Small intestine (tissue), 7 donors: ENCODE measurements around the gene ATG9B. TPM values are rescaled to one million over a fixed set of nuclear protein-coding genes. Genes with fewer than 3 reads are reported as not detected.

Experiments used
- DNase-seq, 2 donors: peaks; one replicate each; pipeline versions ENCODE4 v3.0.0 to v3.0.0-alpha.2; 2013
- FAIRE-seq: peaks from 2 replicates; lab custom pipeline; 2012; peaks lifted over from hg19 to GRCh38; lab: Jason Lieb, UNC
- H3K27ac ChIP-seq, 3 donors: one replicate each; pipeline ENCODE4 v1.5.1; 2013; ENCODE audit warnings: low read length in 2 of 3, mild to moderate bottlenecking in 2 of 3, control low read depth in 1 of 3, inconsistent platforms in 1 of 3, low read depth in 1 of 3, moderate library complexity in 1 of 3
- H3K27me3 ChIP-seq, 3 donors: one replicate each; pipeline ENCODE4 v1.6.1; 2013; ENCODE audit warnings: low read length in 3 of 3, inconsistent platforms in 1 of 3; ENCODE audit not compliant: control insufficient read depth in 3 of 3, insufficient read depth in 3 of 3
- H3K36me3 ChIP-seq, 3 donors: one replicate each; pipeline ENCODE4 v1.6.1; 2013; ENCODE audit warnings: low read length in 3 of 3, inconsistent platforms in 1 of 3, low read depth in 1 of 3, mild to moderate bottlenecking in 1 of 3, moderate library complexity in 1 of 3; ENCODE audit not compliant: control insufficient read depth in 3 of 3, insufficient read depth in 2 of 3
- H3K4me1 ChIP-seq, 3 donors: one replicate each; pipeline ENCODE4 v1.6.1; 2013; ENCODE audit warnings: low read length in 2 of 3, inconsistent platforms in 1 of 3, low read depth in 1 of 3, mild to moderate bottlenecking in 1 of 3, moderate library complexity in 1 of 3; ENCODE audit not compliant: control insufficient read depth in 3 of 3, insufficient read depth in 2 of 3
- H3K4me3 ChIP-seq, 3 donors: one replicate each; pipeline ENCODE4 v1.5.1; 2013; ENCODE audit warnings: low read length in 3 of 3, control low read depth in 1 of 3, inconsistent platforms in 1 of 3, low read depth in 1 of 3, mild to moderate bottlenecking in 1 of 3, moderate library complexity in 1 of 3
- H3K9me3 ChIP-seq, 2 donors: one replicate each; pipeline ENCODE4 v1.6.1; 2013; ENCODE audit warnings: low read depth in 1 of 2, low read length in 1 of 2; ENCODE audit not compliant: control insufficient read depth in 2 of 2, insufficient read depth in 1 of 2
- WGBS, 3 donors: extraction: QIAGEN DNeasy Blood & Tissue Kit; methylation state at CpG; one replicate each; pipeline ENCODE4 v1.1.7; 2013; 5-methylcytosine and 5-hydroxymethylcytosine counted together
- polyA plus RNA-seq, 4 donors: library from polyadenylated mRNA; stranded (reverse) in 3 of 4; unstranded in 1 of 4; fragments of 200-250 nt in 3 of 4; fragments of 120-200 nt in 1 of 4; gene quantifications; one replicate each; pipeline versions ENCODE4 v1.2.1 to v1.2.3, GENCODE V29; 2013
- donor health status: healthy with polysubstance abuse.
- donor health status: control.
- donor health status: control.
- donor health status: Bipolar disorder and iron deficiency.
- donor health status: healthy.

Gene ATG9B
- polyA plus RNA-seq, 4 donors = 0.22 to 1.6 (median 0.77) TPM

- FAIRE-seq (no peak), DNase-seq (peak in 1 of 2 donors; percentile 60)
- no peaks in the 10 kb centered on the region for H3K36me3 ChIP-seq
- no peaks in the 10 kb centered on the region for H3K27me3 ChIP-seq
- peaks cover 0 to 17% of the 10 kb centered on the region in 2 donors for H3K9me3 ChIP-seq
- H3K27ac ChIP-seq = no peak overlapping the region
- 39 to 44% (median 40%) methylated on average over 13 to 15 of the region's 15 CpGs for WGBS, 3 donors
- peaks cover 0 to 14% (median 0%) of the 10 kb centered on the region in 3 donors for H3K4me1 ChIP-seq
- H3K4me3 ChIP-seq = no peak overlapping the region
Measured at GRCh38 chr7:150994141-150994837, 30.0 kb downstream of the ATG9B start.

GRCh38 chr7:150993511-150993910 lies 30.8 kb downstream of the ATG9B start:
- Histone ChIP-seq H3K4me1 (peaks cover 0 to 20% (median 0%) of the 10 kb centered on the region in 3 donors), H3K9me3 (peaks cover 0 to 17% of the 10 kb centered on the region in 2 donors), H3K4me3 (no peak overlapping the region), H3K36me3 (no peaks in the 10 kb centered on the region), H3K27me3 (no peaks in the 10 kb centered on the region), H3K27ac (peak overlapping the region in 1 of 3 donors; percentile 3)
- WGBS, 3 donors = 83 to 97% (median 90%) methylated on average over 14 of the region's 14 CpGs
- DNase-seq = no peak
- no peak for FAIRE-seq

GRCh38 chr7:150992833-150993302 lies 31.4 kb downstream of the ATG9B start:
- Histone ChIP-seq H3K36me3 (no peaks in the 10 kb centered on the region), H3K4me1 (peaks cover 0 to 26% (median 0%) of the 10 kb centered on the region in 3 donors), H3K27me3 (no peaks in the 10 kb centered on the region), H3K9me3 (peaks cover 0 to 17% of the 10 kb centered on the region in 2 donors), H3K27ac (peak overlapping the region in 1 of 3 donors; percentile 46), H3K4me3 (no peak overlapping the region)
- DNase-seq (no peak), FAIRE-seq (no peak)
- 52 to 70% (median 70%) methylated on average over 5 of the region's 5 CpGs for WGBS, 3 donors

GRCh38 chr7:150992051-150992640 lies 32.1 kb downstream of the ATG9B start:
- 73 to 79% (median 77%) methylated on average over 5 to 6 of the region's 6 CpGs for WGBS, 3 donors
- H3K27ac ChIP-seq = no peak overlapping the region
- H3K27me3 ChIP-seq = no peaks in the 10 kb centered on the region
- no peak for FAIRE-seq
- H3K4me3 ChIP-seq = no peak overlapping the region
- H3K4me1 ChIP-seq = peaks cover 0 to 23% (median 0%) of the 10 kb centered on the region in 3 donors
- H3K9me3 ChIP-seq = peaks cover 0 to 17% of the 10 kb centered on the region in 2 donors
- DNase-seq = no peak
- H3K36me3 ChIP-seq = no peaks in the 10 kb centered on the region

- 77 to 88% (median 78%) methylated on average over 12 of the region's 12 CpGs for WGBS, 3 donors
- Histone ChIP-seq H3K27ac (no peak within 1 kb of the TSS), H3K27me3 (no peaks in the 10 kb centered on the region), H3K4me3 (no peak within 1 kb of the TSS), H3K36me3 (no peaks in the 10 kb centered on the region), H3K9me3 (peaks cover 0 to 17% of the 10 kb centered on the region in 2 donors), H3K4me1 (peaks cover 0 to 17% (median 0%) of the 10 kb centered on the region in 3 donors)
- DNase-seq (no peak), FAIRE-seq (no peak)
Measured at GRCh38 chr7:150990416-150991186, 33.7 kb downstream of the ATG9B start, which contains the start of gene NOS3. NOS3 (plus strand) TSS chr7:150991017; CDS start chr7:150993804, 2,787 bp downstream.

- peaks cover 0 to 17% of the 10 kb centered on the region in 2 donors for H3K9me3 ChIP-seq
- FAIRE-seq (no peak), DNase-seq (no peak)
- no peaks in the 10 kb centered on the region for H3K36me3 ChIP-seq
- 55 to 81% (median 79%) methylated on average over 5 to 7 of the region's 7 CpGs for WGBS, 3 donors
- peaks cover 0 to 12% (median 0%) of the 10 kb centered on the region in 3 donors for H3K4me1 ChIP-seq
- peak overlapping the region in 2 of 3 donors; percentile 50 to 63 for H3K27ac ChIP-seq
- no peaks in the 10 kb centered on the region for H3K27me3 ChIP-seq
- no peak overlapping the region for H3K4me3 ChIP-seq
Measured at GRCh38 chr7:150989456-150989855, 34.8 kb downstream of the ATG9B start.

- peaks cover 0 to 12% (median 0%) of the 10 kb centered on the region in 3 donors for H3K4me1 ChIP-seq
- 11 to 14% (median 12%) methylated on average over 28 to 31 of the region's 31 CpGs for WGBS, 3 donors
- H3K9me3 ChIP-seq = peaks cover 0 to 17% of the 10 kb centered on the region in 2 donors
- no peak for FAIRE-seq
- H3K27me3 ChIP-seq = no peaks in the 10 kb centered on the region
- H3K36me3 ChIP-seq = no peaks in the 10 kb centered on the region
- no peak overlapping the region for H3K4me3 ChIP-seq
- H3K27ac ChIP-seq = peak overlapping the region in 2 of 3 donors; percentile 50 to 63
- DNase-seq = peak in 1 of 2 donors; percentile 80
Measured at GRCh38 chr7:150988230-150989226, 35.8 kb downstream of the ATG9B start.
